DND-41 (cell line): ENCODE data around the gene KCTD6.

Experiments
- ATAC-seq: fragments of 200-7000 bp; cut with Tn5 transposase; 3 replicates; pipeline ENCODE4 v1.9.1; 2021; ENCODE audit warnings: low read depth; ENCODE audit not compliant: insufficient read depth
- DNase-seq: peaks from one replicate; pipeline ENCODE4 v3.0.0-alpha.2; 2020
- H2AFZ ChIP-seq: 2 replicates; pipeline ENCODE4 v1.6.0; 2012; ENCODE audit warnings: low read depth, low read length
- H3K27ac ChIP-seq: 2 replicates; pipeline ENCODE4 v1.5.1; 2012; ENCODE audit warnings: low read length, inconsistent platforms
- H3K27me3 ChIP-seq: fragments of 200-600 bp; sonication (generic); 2 replicates; pipeline ENCODE4 v1.6.0; 2012; ENCODE audit warnings: low read length, mild to moderate bottlenecking, inconsistent platforms; ENCODE audit not compliant: insufficient read depth, poor library complexity
- H3K36me3 ChIP-seq: 2 replicates; pipeline ENCODE4 v1.5.1; 2012; ENCODE audit warnings: low read length, inconsistent platforms; ENCODE audit not compliant: insufficient read depth
- H3K4me1 ChIP-seq: 2 replicates; pipeline ENCODE4 v1.5.1; 2012; ENCODE audit warnings: mild to moderate bottlenecking, low read length; ENCODE audit not compliant: insufficient read depth
- H3K4me2 ChIP-seq: 2 replicates; pipeline ENCODE4 v1.6.0; 2012; ENCODE audit warnings: mild to moderate bottlenecking, moderate library complexity, low read length, inconsistent platforms; ENCODE audit not compliant: insufficient read depth
- H3K4me3 ChIP-seq, 2 experiments: fragments of 200-600 bp in 1 of 2; shearing (Covaris generic) in 1 of 2; 2 replicates each; pipeline ENCODE4 v1.5.1; 2012 to 2016; ENCODE audit warnings: inconsistent platforms in 2 of 2, low read length in 2 of 2, mild to moderate bottlenecking in 2 of 2, low read depth in 1 of 2, moderate library complexity in 1 of 2
- H3K79me2 ChIP-seq: 2 replicates; pipeline ENCODE4 v1.6.0; 2012; ENCODE audit warnings: low read length, inconsistent platforms; ENCODE audit not compliant: insufficient read depth
- H3K9ac ChIP-seq: 2 replicates; pipeline ENCODE4 v1.6.0; 2012; ENCODE audit warnings: low read depth, mild to moderate bottlenecking, inconsistent platforms, low read length, moderate library complexity
- H3K9me3 ChIP-seq: 2 replicates; pipeline ENCODE4 v1.5.1; 2012; ENCODE audit warnings: low read length, moderate library complexity, mild to moderate bottlenecking, inconsistent platforms; ENCODE audit not compliant: insufficient read depth, severe bottlenecking
- H4K20me1 ChIP-seq: 2 replicates; pipeline ENCODE4 v1.6.0; 2012; ENCODE audit warnings: low read length; ENCODE audit not compliant: insufficient read depth
- CTCF ChIP-seq: IDR thresholded peaks from 2 replicates; pipeline ENCODE4 v1.5.1; 2012; ENCODE audit warnings: borderline replicate concordance, low read length, moderate library complexity, mild to moderate bottlenecking; ENCODE audit not compliant: poor library complexity, severe bottlenecking; ENCODE audit errors: extremely low read depth
- EZH2 ChIP-seq: IDR thresholded peaks from 3 replicates; pipeline ENCODE4 v1.6.1; 2012; ENCODE audit warnings: borderline replicate concordance, low read depth, mild to moderate bottlenecking, moderate library complexity, low read length, inconsistent platforms; ENCODE audit not compliant: severe bottlenecking

Gene KCTD6

GRCh38 chr3:58531956-58532355 lies 40.1 kb downstream of the KCTD6 start:
- Histone ChIP-seq H3K4me2 (no peak overlapping the region), H3K4me1 (0 out of 2 replicates have a peak, but pooled peaks cover 3% of the 10 kb centered on the region), H3K4me3 (no peak overlapping the region), H3K9ac (no peak overlapping the region), H2AFZ (no peak overlapping the region), H3K27ac (no peak overlapping the region), H3K9me3 (no peaks in the 10 kb centered on the region), H3K79me2 (no peaks in the 10 kb centered on the region), H4K20me1 (no peaks in the 10 kb centered on the region), H3K36me3 (no peaks in the 10 kb centered on the region), H3K27me3 (no peaks in the 10 kb centered on the region)
- peak; percentile 34 for TF ChIP-seq CTCF
- no peak for TF ChIP-seq EZH2
- no peak for ATAC-seq
- no peak for DNase-seq

GRCh38 chr3:58532794-58533220 lies 40.9 kb downstream of the KCTD6 start:
- Histone ChIP-seq H3K27ac (no peak overlapping the region), H3K4me1 (0 out of 2 replicates have a peak, but pooled peaks cover 3% of the 10 kb centered on the region), H3K36me3 (no peaks in the 10 kb centered on the region), H3K4me2 (no peak overlapping the region), H3K4me3 (no peak overlapping the region), H3K27me3 (no peaks in the 10 kb centered on the region), H3K9me3 (no peaks in the 10 kb centered on the region), H3K79me2 (no peaks in the 10 kb centered on the region), H3K9ac (no peak overlapping the region), H4K20me1 (no peaks in the 10 kb centered on the region), H2AFZ (peak overlapping the region; percentile 24; the same call in 1 of the 2 replicates)
- DNase-seq, result peak; percentile 81
- ATAC-seq, result peak; percentile 98
- TF ChIP-seq EZH2, result no peak
- TF ChIP-seq CTCF, result peak; percentile 96

DNA sequence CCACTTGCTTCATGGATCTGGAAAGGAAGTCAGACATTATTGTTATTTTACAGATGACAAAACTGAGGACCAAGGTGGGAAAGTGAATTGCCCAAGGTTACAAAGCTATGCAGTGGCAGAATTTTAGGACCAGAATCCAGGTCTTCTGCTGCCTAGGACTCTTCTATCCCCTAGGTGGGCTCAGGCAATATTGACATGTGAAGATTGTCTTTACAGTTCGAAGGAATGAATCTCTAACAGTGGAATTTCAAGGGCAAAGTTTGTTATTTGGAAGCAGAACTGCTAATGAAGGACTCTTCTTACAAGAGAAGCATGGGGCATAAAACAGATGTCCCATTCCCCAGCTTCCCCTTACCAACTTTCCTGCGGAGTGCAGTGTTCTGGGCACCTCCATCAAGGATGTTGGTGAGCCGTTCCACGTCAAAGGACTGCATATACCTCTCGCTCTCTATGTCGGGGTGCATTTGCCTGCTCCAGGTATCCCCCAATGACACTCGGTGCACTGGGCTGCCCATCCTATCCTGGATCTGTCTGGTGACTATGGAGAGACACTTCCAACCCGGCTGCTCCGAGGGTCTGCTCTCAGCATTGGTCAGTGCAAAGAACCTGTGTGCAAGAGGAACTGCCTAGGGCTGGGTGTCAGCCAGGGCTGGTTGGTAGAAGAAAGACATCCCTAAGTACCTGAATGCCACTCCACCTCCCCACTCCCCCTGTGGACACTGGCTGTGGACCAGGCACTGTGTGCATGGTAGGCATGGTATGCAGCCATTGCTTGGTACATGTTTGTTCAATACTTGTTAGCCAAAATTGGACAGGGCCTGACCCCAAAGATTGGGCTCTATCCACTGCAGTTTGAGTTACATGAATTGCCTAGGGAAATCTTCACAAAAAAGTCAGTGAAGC lies 42.9 kb downstream of the KCTD6 start:
- no peak overlapping the region for H2AFZ ChIP-seq
- 0 out of 2 replicates have a peak, but pooled peaks cover 3% of the 10 kb centered on the region for H3K4me1 ChIP-seq

More for the DNA sequence above, 42.9 kb downstream of the KCTD6 start:
- no peaks in the 10 kb centered on the region for H3K79me2 ChIP-seq
- no peaks in the 10 kb centered on the region for H4K20me1 ChIP-seq
- H3K9ac ChIP-seq, result no peak overlapping the region
- DNase-seq (no peak), ATAC-seq (no peak)
- H3K27me3 ChIP-seq, result peaks cover 4% of the 10 kb centered on the region
- no peak overlapping the region for H3K4me2 ChIP-seq
- H3K36me3 ChIP-seq, result no peaks in the 10 kb centered on the region
- no peaks in the 10 kb centered on the region for H3K9me3 ChIP-seq
- no peak overlapping the region for H3K4me3 ChIP-seq
- TF ChIP-seq EZH2 (no peak), CTCF (no peak)
- no peak overlapping the region for H3K27ac ChIP-seq
